ELR (cell line): Measurements from ENCODE around the gene SYT8.
A peak's percentile ranks its signal among the peaks of the same experiment; 100 is the strongest.

Experiments
- DNase-seq: peaks from one replicate; pipeline ENCODE4 v3.0.0-alpha.2; 2015; ENCODE audit warnings: low read depth

The SYT8 gene

DNA sequence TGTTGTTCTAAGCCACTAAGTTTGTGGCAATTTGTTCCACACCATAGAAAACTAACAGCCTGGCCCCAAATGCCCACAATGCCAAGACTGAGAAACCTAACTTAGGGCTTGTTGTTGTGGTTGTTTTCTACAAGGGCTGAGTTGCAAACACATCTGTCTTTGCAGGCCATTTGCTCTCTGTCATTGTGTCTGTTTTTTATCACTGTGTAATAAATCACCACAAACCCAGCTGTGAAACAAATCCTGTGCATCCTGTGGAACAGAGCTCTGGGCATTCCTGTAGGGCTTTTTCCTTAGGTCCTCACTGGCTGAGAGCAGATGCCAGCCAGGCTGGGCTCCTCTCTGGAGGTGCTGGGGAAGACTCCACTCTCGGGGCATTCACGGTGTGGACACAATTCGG, 15.7 kb upstream of the SYT8 start:
- no peak for DNase-seq

DNA sequence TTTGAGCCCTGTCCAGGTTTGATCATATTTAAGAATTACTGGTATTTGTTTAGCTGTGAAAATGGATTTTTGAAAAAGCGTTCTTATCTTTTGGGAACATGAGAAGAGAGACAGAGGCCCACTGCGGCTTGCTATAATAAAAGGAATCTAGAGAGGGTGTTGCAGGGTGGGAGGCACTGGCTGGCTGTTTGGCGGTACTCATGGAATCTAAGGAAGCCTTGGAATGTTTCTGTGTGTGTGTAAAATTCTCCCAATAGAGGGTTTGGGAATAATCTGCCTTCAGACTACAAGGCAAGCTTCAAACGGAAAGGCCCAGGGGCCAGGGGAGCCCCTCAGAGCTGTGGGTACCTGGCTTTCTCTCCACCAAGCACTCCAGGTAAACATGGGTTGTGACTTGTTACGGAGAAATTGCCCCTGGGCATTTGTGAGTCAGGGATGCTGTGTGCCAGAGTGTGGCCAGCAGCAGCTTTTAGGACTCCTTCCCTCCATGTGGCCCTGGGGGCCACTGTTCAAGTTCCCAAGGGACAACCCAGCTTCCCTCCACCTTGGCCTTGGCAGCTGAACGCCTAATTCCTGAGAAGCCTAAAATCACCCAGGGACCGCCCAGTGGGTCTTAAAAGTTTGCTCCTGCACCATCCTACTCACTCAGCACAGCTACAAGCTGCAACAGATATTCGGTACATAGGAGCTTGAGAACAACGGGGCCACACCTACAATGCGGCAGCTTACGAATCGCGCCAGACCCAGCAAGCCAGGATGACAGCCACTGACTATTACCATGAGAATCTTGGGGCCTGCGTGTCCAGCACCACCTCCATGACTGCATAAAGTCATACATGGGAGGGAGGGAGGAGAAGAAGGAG, 14.1 kb upstream of the SYT8 start:
- DNase-seq, result no peak

DNA sequence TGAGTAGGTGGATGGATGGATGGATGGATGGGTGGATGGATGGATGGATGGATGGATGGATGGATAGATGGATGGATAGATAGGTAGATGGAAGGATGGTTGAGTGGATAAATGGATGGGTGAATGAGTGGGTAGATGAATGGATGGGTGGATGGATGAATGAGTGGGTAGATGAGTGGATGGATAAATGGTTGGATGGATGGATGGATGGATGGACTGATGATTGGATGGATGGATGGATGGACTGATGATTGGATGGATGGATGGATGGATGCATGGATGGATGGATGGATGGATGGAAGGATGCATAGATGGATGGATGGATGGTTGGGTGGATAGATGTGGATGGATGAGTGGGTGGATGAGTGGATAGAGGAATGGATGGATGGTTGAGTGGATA, 13.2 kb upstream of the SYT8 start:
- no peak for DNase-seq

DNA sequence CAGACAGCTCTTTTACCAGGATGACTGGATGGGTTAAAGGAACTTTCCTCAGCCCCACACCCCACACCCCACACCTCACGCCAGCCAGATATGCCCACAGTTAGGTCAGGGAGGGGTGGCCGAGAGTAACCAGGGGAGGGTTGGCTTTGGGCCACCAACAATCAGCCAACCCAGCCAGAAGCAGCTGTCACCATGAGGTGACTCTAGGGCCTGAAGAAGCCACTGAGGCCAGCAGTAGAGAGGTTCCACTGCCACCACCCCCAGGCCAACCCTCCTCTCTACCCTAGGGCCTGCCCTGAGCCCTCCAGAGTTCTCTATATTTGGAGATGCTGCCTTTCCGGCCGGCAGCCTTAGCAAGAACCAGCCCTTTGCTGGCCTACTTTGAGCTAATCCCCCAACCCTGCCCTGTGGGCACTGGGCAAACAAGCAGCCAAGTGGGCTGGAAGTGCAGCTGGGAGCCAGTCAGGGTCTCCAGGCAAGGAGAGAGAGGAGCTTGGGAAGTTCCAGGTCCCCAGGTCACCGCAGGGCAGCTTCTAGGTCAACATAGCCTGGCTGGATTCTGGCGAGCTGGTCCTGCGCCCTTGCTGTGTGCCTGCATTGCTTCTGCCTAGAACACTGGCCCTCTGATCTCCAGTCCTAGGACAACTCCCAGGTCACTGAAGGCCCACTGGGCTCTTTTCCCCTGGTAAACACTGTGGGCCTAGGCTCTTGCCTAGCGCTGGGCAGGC, 12.0 kb upstream of the SYT8 start:
- DNase-seq, result no peak

DNA sequence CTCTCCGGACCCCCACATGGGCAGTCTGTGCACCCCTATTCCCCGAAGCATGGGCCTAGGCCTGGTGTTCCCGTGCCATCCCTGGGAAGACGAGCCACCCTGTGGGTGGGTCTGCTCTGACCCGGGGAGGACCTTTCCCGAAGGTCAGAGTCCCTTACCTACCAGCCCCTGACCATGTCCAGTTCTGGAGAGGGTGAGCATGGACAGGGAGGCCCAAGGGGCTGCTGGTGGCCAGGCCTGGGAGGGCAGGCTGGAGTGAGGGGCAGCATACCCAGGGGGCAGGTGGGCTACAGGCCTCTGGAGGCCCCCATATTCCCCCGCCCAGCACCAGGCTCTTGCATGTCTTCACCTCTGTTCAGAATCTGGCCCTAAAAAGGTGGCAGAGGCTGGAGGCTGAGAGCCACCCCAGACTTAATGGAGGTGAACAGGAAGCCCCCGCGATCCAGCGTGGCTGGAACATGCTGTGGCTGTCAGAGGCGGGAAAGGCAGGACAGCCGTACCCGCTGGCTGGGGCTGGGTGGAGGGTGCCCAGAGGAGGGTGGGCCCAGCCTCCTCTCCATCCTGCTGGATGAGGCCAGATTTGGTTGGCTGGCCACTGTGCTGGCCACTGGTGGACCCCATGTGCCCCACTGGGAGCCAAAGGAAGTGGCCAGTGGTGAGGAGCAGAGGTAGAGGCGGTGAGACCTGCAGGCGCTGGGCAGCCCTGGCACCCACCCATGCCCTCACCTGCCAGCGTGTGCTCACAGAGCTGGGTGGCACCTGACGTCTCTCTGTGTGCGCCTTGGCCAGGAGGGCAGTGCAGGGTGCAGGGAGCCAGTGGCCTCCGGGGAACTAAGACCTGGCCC, 11.2 kb upstream of the SYT8 start:
- DNase-seq, result no peak

DNA sequence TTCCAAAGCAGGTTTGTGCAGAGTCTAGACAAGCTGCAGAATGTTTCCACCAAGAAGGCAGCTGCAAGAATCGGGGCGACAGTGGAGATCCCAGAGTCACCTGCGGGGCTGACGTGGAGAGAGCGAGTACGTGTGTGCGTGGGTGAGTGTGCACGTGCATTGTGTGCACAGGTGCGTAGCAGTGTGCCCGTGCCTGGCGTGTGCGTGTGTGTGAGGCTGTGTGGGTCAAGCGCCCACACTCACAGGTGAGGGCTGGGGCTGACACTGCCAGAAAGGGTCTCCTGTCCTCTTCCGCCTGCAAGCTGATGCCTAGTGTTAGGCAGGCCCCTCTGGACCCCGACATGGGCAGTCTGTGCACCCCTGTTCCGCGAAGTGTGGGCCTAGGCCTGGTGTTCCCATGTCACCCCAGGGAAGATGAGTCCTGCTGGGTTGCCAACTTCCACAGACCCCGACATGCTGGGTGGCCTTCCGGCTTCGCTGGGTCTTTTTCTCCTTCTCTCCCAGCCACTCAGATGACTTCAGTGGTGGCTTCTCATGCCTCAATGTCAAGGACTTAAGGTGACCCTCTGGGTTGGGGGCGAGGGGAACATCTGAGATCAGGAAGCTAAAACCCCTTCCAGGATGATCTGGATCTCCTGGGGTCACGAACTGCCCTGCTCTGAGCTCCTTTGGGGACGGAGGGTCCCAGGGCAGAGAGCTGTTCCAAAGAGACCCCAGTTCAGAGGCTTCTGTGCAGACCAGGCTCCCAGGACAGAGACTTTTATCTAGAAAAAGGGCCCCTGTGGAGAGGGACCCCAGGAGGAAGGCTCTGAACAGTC, 10.4 kb upstream of the SYT8 start:
- no peak for DNase-seq

DNA sequence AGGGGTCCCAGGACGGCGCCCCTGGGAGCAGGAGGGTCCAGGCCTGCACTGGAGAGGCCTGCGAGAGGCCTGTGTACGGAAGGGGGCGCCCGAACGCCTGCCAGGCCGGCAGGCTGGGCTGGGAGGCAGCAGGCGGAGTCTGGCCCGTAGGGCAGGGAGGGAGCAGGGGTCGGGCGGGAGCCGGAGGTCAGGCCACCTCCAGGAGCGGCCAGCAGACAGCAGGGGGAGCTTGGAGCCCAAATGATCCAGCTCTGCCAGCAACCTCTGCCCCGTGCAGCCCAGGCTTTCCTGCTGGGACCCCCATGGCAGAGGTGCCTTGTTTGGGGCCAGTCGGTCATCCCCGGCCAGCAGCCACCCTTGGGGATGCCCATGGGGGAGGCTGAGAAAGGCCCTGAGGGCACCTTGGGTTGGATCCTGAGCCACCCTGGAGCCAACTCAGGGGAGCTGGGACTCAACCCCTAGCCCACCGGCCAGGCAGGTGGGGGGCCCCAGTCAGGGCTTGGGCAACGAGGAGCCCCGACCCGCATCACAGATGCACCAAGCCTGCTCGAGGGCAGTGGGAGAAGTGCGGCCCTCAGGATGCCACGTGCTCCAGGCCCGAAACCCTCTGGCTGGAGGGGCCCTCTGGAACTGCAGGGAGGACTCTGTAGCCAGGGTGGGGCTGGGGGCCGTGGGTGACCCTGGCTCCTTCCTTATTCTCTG, 9.6 kb upstream of the SYT8 start:
- DNase-seq, result peak; percentile 17

DNA sequence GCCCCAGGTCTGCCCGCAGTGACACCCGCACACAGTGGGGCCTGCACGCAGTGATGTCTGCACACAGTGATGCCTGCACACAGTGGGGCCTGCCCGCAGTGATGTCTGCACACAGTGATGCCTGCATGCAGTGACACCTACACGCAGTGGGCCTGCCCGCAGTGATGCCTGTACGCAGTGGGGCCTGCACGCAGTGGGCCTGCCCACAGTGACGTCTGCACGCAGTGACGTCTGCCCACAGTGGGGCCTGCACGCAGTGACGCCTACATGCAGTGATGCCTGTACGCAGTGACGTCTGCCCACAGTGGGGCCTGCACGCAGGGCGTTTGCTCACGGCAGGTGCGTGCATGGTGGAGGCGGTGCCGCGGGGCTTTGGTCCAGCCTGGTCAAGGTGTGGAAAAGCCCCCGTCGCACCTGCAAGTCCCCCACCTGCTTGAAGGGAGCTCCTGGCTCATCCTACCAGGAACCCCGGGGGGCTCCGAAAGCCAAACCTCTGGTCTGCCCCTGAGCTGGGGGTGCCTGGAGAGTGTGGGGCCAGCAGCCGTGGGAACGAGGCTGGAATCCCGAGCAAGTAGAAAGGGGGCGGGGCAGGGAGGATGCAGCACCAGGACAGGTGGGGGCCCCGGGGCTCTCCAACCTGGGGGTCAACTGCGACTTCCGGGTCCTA, 8.9 kb upstream of the SYT8 start:
- DNase-seq, result no peak

DNA sequence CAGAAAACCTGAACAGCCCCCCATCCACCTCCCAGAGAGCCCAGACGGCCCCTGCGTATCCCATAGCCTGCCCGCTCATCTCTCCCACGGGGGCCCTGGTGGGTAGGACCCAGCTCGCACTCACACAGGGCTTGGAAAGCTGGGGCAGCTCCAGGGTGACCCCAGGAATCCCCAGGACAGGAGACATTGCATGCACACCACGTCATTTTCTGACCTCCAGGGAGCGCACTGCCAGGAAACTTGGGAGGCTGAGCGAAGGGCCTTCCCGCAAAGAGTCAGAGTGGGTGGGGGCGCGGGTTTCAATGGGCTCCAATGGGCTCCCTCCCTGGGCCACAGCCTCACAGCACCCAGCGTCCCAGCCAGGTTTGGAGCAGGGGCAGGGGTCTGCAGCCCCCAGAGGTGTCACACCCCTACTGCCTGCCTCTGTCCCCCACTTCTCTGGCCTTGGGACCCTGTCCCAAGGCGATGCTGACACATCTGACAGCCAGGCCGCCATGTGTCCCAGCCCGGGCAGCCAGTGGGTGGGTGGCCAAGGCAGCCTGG, 8.2 kb upstream of the SYT8 start:
- DNase-seq, result peak; percentile 20

DNA sequence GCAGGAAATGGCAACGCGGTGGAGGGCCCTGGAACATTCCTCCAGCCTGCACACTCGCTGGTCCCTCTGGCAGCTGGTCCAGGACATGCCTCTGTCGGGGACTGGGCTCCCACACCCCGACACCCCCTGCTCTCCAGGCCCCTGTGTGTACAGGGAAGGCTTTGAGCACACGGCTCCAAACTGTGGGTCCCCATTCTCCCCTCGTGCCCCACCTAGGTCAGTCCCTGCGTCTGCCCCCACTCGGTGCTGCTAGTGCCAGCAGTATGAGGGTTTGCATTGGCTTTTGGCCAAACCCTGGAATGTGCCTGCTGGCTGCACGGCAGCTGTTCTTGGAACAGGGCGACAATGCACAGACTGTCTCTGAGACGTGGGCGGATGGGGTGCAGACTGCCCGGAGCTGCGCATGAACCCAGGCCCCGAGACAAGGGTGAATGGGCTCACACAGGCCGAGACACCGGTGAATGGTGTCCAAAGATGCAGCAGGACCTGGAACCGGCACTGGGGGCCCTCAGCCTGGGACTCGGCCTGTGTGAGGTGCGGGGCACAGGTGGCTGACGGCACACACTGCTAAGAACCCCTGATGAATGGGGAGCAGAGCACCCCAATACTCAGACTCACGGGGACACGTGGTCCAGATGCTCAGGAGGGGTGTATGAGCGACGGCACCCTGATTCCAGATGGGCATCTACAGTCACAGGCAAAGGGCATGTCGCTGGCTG, 7.5 kb upstream of the SYT8 start:
- DNase-seq, result peak; percentile 31

DNA sequence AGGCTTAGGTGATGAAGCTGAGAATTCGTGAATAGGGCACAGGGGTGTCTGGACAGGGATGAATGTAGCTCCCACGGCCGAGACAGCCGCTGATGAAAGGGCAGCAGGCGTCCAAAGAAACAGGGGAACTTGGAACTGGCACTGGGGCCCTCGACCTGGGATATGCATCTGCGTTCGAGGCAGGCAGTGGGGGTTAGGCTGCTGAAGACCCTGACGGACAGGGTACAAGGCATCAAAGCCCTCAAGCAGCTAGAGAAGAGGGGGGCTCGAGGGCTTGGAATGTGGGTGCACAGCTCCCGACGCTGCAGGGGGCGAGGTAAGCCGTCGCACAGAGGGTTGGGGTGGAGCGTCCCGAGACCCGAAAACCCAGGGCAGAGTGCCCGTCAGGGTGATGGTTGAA, 6.9 kb upstream of the SYT8 start:
- no peak for DNase-seq

DNA sequence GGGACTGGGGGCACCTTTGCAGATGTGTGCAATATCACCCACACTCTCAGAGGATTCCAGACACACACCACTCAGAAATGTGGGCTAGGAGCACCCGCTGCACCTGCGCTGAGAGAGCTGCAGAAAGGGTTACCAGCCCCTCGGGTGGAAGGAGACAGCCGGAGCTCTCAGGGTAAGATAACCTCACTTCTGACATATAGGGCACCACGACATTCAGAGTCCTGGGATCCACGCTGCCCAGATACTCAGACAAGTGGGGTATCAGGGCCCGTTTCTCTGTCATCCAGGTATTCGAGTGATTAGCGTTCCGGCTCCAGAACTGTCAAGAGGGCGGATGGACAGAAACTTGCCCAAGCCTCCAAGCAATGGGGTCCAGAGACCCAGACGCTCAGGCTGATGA, 6.2 kb upstream of the SYT8 start:
- no peak for DNase-seq

DNA sequence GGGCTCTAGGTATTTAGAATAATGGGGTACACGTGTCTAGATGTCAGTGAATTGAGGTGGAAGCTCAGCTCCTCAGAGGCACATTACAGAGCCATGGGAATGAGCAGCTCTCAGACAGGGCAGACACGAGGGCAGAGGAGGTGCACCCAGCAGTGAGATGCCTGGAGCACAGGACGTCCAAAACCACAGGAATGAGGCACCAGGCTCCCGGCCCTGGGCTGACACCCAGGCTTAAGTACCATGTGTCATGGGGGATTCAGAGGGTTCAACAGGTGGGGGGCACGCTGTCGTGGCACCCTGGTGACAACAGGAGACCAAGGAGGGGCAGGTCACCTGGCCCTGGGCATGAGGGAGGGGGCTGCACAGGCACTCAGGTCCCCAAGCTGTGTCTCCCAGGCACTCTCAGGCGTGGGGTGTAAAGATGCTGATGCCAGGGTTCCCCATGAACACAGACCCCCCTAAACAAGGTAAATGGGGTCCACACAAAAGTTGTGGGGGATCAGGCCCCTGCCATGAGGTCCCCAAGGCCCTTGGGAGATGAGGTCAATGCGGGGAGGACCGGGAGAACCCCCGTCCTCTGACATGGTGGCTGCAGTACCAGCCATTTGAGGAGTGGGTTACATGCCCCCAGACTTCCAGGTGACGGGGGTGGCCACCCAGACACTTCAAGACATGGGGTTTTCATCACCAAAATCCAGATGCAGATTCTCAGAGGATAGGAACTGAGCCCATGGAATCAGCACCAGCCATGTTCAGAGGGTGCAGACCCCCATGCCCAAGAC, 5.6 kb upstream of the SYT8 start:
- peak; percentile 65 for DNase-seq

DNA sequence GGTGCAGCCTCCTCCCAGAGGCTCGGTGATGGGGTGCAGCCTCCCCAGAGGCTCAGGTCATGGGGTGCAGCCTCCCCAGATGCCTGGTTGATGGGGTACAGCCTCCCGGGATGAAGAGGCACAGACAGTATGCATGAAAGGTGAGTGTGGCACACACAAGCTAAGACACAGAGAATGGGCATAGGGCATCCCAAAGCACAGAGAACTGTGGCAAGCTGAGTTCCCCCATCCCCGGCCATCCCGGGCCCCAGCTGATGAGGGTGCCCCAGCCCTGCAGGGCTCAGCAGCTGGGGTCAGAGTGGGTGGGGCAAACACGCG, 4.8 kb upstream of the SYT8 start:
- no peak for DNase-seq

DNA sequence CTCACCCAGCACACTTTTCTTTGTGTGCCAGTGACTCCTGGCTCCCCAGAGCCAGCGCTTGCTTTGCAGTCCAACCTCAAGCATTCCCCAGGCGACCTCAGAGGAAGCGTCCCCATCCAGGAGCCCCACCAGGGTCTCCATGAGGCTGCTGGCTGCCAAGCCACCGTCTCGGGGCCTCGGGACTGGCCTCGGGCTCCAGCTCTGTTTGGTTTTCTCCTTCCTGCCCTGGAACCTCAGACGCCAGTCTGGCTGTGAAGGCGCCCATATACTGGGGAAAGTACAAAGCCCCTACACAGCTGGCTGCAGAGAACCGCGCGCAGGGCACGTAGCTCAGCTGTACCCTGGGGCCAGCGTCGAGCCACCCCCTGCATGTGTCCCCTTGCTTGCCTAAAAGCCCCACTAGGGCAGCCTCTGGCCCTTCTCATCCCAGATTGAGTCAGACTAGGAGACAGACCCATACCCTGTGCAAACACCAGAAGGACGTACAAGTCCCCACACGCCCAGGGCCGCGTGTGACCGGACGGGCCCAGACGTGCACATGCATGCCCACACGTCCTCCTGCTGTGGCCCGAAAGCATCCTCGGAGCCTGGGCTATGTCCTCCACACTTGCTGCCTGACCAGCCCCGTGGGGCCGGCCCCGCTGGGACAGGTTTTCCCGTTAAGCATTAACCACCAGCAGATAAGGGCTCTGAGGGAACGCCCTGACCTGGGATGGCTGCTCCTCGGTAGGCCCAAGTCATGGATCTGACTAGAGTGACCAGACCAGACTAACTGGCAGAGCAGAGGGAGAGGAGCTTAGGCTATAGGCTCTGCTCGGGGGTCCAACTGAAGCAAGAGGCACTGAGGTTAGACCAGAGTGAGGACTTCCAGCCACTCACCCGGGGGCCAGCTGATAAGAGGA, 4.2 kb upstream of the SYT8 start:
- DNase-seq, result no peak

DNA sequence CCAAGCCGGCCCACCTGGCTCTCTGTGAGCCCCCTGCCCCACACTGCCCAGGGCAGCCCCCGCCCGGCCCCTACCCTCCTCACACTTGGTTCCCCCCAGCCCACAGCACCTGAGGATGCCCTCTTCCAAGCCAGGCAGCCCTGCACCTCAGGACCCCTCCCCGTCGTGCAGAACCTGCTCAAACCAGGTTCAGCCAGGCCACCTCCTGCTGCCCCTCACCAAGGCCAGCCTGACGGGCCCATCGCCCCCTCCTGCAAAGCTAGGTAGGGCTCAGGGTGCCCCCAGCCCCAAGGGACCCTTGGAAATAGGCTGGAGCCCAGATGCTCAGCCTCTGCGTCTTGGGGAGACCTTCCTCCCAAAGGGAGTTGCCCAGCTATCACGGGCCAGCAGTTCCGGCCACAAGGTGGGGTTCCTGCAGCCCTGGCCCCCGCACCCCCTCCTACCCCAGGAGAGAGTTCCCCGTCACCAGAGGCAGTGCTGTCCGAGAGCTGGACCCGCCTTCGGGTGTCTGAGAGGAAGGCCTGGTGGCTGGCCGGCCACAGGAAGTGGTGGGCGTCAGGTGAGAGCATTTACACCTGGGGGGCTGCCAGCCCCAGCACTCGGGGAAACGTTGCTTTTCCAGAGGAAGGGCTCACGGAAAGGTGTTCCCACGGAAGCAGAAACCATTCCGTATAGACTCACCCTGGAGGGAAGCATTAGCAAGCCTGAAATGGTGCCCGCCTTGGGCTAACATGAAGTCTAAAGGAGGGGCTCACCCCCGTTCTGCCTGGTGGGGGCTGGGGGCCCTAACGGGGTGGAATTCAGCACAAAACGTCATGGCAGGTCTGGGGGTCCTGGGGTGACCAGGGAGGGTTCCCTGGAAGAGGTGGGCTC, 3.2 kb upstream of the SYT8 start:
- DNase-seq, result no peak
